Activated gamma-delta T cell treated with anti-CD3 and anti-CD28 coated beads, Interleukin-2, amount 50 U/mL, for 16 hours (primary cell): Measurements from ENCODE around the gene ENTPD8.
"Not testable (repeated sequence)": the region's sequence is repeated elsewhere in the genome, so short reads cannot be mapped to it uniquely, and the experiment has no call there.

ENCODE experiments used
- DNase-seq: peaks from one replicate; pipeline ENCODE4 v3.0.0-alpha.2; 2020; ENCODE audit warnings: low read depth

The ENTPD8 gene

GRCh38 chr9:137458194-137459151, 17.3 kb upstream of the ENTPD8 start:
- DNase-seq = no peak

- DNase-seq = no peak
Measured at GRCh38 chr9:137457406-137458193, 16.4 kb upstream of the ENTPD8 start.

GRCh38 chr9:137456864-137457405, 15.8 kb upstream of the ENTPD8 start:
- DNase-seq = no peak

DNA sequence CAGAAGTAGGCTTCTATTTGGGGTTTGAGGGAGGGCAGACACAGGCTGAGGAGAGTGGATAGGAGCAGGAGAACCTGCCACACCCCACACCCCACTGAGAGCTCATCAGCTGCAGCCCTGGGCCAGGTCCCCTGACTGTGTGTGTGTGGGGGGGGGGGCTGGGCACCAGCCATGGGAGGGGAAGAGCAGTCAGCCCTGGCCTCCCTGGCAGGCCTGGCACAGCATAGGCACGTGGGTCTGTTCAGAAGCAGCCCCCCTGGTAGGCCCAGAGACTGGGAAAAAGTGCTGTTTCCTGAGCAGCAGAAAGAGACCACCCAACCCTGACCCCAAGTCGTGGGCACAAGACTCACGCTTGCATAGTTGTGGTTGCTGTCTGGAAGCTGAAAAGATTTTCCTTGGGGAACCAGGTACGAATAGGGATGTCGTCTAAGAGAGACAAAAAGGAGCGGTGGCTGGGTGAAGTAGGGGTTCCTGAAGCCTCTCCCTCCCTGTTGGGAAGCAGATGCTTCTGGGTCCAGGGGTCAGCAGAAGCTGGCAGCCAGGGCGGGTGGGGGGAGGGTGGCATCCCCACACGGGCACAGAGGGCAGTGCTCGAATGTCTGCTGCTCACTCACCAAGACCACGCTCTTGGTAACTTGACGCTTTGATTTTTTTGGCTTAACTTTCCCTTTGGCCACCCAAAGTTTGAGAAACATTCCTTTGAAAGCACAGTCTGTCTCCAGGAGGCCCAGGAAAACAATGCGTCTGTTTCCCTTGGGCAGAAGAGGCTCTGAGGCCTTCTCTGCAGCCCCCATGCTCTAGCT, 15.1 kb upstream of the ENTPD8 start:
- no peak for DNase-seq

- DNase-seq = no peak
Measured at GRCh38 chr9:137455359-137455991, 14.3 kb upstream of the ENTPD8 start.

DNA sequence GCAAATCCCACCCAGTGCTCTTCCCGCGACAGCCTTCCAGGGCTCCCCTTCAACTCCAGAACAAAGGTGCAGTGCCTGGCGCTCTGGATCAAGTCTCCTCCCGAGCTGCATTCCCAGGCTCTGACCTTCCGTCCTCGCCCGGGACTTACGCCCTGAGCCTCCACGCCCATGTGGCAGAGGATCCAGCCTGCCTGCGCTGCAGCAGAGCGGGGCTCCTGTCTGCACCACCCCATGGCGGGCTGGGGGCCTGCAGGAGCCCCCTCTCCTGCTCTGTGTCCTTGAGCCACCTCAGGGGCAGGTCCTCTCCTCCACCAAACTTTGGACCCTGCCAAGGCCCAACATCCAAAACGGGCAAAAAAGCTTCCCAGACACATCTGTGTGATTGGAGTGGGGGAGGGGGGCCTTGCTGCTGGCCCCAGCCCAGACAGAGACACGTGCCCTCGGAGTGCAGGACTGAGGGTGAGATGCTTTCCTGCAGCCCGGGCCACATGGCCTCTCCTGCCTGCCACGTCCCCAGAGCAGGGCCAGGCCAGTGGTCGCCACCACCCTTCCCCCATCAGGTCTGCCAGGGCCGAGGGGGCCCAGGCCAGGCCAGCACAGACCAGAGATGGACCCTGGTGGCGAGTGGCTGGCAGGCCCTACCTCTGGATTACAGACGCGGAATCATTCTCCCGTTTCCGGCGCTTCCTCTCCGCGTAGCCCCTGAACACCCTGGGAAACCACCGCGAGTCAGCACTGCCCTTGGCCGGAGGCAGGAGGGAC, 13.6 kb upstream of the ENTPD8 start:
- DNase-seq = no peak

GRCh38 chr9:137454145-137454596, 13.0 kb upstream of the ENTPD8 start:
- no peak for DNase-seq

DNA sequence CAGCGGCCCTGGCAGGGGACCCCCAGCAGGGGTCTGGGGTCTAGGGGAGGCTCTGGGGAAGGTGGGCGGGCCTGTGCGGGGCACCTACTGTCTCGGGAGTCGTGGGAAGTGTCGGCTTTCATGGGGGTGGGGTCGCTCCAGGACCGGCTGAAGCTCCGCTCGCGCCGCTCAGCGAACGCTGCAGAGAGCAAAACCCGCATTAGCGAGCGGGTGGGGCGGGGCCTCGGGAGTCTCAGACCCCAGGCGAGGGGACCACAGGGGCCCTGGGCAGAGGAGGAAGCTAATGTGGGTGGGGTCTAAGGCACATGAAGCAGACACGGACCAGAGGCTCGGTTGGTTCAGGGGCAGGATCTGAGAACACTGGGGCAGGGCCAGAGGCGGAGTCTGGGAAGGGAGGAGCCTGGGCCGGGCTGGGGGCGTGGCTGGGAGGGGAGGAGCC, 12.5 kb upstream of the ENTPD8 start:
- no peak for DNase-seq

DNA sequence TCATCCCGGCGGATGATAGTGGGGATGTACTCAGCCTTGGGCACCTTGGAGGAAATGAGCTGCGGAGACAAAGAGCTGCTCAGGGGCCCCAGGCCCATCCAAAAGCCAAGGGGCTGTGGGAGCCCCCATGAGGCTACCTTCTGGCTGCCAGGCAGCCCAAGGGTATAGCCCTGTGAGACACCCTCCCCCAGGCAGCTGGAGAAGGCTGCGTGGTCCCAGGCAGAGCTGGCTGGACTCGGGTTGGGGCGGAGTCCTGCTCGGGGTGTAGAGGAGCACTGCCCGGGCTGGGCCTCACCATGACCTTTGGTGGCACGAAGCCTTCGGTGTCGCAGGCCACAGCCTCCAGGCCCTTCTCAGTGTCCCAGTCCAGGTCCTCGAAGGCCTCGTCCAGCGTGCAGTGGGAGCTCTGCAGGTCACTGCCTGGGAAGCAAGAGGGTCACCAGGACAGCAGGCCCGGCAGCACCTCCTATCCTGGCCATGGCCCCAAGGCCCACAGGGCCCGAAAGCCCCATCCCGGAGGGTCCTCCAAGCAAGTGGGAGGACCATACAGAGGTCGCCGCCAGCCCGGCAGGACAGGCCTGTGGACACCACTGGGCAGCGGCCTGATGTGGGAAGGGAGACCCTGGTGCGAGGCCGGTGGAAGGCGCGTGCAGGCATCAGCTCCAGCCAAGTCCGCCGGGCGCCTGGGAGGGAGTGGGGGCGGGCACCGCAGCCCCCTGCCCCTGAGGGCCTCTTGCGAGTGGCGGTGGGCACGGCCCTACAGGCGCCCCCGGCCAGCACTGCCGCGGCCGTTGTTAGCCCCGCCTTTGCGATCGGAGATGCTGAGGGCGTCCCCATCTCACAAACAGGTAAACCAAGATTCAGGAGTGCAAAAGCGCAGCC, 11.8 kb upstream of the ENTPD8 start:
- no peak for DNase-seq

DNA sequence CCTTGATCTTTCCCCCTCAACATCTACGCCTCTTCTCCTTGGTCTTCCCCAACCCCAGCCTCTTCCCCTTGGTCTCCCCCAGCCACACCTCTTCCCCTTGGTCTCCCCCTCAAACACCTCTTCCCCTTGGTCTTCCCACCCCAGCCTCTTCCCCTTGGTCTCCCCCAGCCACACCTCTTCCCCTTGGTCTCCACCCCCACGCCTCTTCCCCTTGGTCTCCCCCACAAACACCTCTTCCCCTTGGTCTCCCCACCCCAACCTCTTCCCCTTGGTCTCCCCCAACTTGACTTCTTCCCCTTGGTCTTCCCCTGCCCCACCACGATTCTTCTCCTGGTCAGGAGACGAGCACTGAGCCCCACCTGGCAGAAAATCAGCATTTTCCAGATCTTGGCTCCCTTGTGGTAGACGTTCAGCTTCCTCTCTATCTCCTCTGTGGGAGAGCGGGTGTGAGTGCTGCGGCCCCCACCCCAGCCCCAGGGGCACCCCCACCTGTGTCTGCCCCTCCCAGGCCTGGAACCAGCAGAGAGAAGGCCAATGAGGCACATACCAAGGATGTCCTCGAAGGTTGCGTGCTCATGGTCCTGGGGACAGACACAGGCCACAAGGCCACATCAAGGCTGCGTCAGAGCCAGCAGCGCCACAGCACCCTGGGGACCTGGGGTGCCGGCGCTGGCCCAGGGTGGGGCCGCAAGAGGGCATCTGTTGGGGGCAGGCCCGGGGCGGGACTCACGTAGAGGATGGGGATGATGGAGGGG, 11.0 kb upstream of the ENTPD8 start:
- no peak for DNase-seq

DNA sequence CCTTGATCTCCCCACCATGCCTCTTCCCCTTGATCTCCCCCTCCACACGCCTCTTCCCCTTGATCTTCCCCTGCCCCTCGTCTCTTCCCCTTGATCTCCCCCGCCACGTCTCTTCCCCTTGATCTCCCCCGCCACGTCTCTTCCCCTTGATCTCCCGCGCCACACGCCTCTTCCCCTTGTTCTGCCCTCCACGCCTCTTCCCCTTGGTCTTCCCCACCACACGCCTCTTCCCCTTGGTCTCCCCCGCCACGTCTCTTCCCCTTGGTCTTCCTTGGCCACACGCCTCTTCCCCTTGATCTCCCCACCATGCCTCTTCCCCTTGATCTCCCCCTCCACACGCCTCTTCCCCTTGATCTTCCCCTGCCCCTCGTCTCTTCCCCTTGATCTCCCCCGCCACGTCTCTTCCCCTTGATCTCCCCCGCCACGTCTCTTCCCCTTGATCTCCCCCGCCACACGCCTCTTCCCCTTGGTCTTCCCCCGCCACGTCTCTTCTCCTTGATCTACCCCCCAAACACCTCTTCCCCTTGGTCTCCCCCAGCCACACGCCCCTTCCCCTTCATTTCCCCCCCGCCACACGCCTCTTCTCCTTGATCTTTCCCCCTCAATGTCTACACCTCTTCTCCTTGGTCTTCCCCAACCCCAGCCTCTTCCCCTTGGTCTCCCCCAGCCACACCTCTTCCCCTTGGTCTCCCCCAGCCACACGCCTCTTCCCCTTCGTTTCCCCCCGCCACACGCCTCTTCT, 10.3 kb upstream of the ENTPD8 start:
- not testable (repeated sequence) for DNase-seq

GRCh38 chr9:137450539-137451222, 9.5 kb upstream of the ENTPD8 start:
- peak; percentile 47 for DNase-seq

DNA sequence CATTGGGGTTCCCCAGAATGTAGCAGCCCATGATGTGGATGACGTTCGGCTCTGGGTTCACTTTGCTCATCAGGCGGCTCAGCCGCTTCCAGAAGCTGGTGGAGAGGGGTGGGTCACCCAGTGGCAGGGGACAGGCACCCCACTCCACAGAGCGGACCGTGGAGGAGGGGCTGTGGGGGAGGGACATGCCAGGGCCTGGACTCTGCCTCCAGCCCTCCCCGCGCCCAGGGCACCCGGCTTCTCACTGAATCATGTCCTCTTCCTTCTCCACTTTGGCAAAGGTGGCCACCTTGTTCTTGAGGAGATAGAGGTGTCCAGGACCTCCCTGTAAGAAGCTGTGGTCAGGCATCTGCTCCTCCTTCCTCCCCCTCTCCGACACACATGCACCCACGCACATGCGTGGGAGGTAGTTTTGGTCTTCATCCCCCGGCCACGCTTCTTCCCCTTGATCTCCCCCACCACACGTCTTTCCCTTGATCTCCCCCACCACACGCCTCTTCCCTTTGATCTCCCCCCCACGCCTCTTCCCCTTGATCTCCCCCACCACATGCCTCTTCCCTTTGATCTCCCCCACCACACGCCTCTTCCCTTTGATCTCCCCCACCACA, 8.9 kb upstream of the ENTPD8 start:
- peak; percentile 49 for DNase-seq

GRCh38 chr9:137449081-137449844, 8.1 kb upstream of the ENTPD8 start:
- no peak for DNase-seq

DNA sequence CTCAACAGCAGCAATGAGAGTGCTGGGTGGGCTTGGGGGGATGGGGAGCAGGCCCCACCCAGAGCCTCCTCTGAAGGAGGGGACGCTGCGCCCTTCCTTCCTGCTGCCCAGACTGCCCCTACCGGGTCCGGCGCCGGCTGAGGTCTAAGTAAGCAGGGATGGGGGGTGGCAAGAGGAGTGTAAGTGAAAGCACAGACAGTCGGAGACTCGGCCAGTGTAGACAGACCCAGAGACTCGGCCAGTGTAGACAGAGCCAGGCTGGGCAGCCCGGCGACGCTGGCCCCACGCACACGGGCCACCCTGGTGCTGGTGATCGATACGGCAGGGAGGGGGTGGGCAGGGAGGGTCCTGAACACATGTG, 7.4 kb upstream of the ENTPD8 start:
- DNase-seq = no peak
